Ovary (tissue), 9 donors: Measurements from ENCODE around the gene ZNF827. TPM values are rescaled to one million over a fixed set of nuclear protein-coding genes. Genes with fewer than 3 reads are reported as not detected.

Source experiments
- DNase-seq, 5 donors: peaks; one replicate each; pipeline ENCODE4 v3.0.0-alpha.2; 2019 to 2020
- H3K27ac ChIP-seq, 2 donors: fragments of 200-600 bp; one replicate each; pipeline versions ENCODE4 v1.5.1 to v1.8.0; 2019 to 2022
- H3K27me3 ChIP-seq: fragments of 200-600 bp; one replicate; pipeline ENCODE4 v1.8.0; 2022
- H3K36me3 ChIP-seq: fragments of 200-600 bp; sonication (generic); one replicate; pipeline ENCODE4 v1.5.1; 2019
- H3K4me1 ChIP-seq: one replicate; pipeline ENCODE4 v1.8.1; 2013; ENCODE audit warnings: mild to moderate bottlenecking, moderate library complexity; ENCODE audit not compliant: insufficient read depth
- H3K4me3 ChIP-seq: fragments of 200-600 bp; sonication (generic); one replicate; pipeline ENCODE4 v1.5.1; 2017
- H3K9me3 ChIP-seq, 2 donors: fragments of 200-600 bp in 1 of 2; sonication (generic) in 1 of 2; one replicate each; pipeline versions ENCODE4 v1.5.1 to v1.8.1; 2013 to 2019; ENCODE audit warnings: mild to moderate bottlenecking in 1 of 2, moderate library complexity in 1 of 2
- CTCF ChIP-seq, 3 donors: fragments of 450-650 bp in 2 of 3; fragments of 200-600 bp in 1 of 3; IDR thresholded peaks; one replicate each; pipeline versions ENCODE4 v1.5.1 to v1.8.0; 2016 to 2022; ENCODE audit warnings: antibody characterized with exemption in 3 of 3, mild to moderate bottlenecking in 1 of 3
- EP300 ChIP-seq: sonication (generic); formaldehyde crosslinking; IDR thresholded peaks from one replicate; pipeline ENCODE4 v1.6.1; 2017; ENCODE audit warnings: antibody characterized with exemption
- POLR2A ChIP-seq: fragments of 450-650 bp; IDR thresholded peaks from one replicate; pipeline ENCODE4 v1.6.1; 2017; ENCODE audit warnings: antibody characterized with exemption, mild to moderate bottlenecking, moderate library complexity
- WGBS, 3 donors: extraction: QIAGEN DNeasy Blood & Tissue Kit in 1 of 3; methylation state at CpG; one replicate each; pipeline versions ENCODE4 v1.1.5 to v1.1.7; 2013 to 2017; 5-methylcytosine and 5-hydroxymethylcytosine counted together
- intact Hi-C, 4 donors: fragments of 100-400 bp; cut with DNase I; formaldehyde crosslinking; loops; one replicate each; pipeline versions ENCODE4 v1.11.0 to v1.15.1; 2022 to 2023
- polyA plus RNA-seq, 2 donors: library from polyadenylated mRNA; stranded (reverse); fragments of 200-250 nt in 1 of 2; fragments of 350-450 nt in 1 of 2; fragmentation: Illumina TruSeq in 1 of 2; extraction: RNeasy Lipid Tissue Mini Kit (QIAGEN cat#74804) in 1 of 2; gene quantifications; one replicate each; pipeline ENCODE4 v1.2.3, GENCODE V29; 2013 to 2014
- total RNA-seq, 7 donors: library from RNA; depleted of rRNA in 2 of 7; stranded (reverse); fragments of >200 nt in 2 of 7; fragmentation: NEBNext Ultra II Directional in 3 of 7; extraction: Animal tissue kit (Norgen Biotek cat#: 25700) in 3 of 7; gene quantifications; one replicate each; pipeline versions ENCODE4 v1.1.0 to v1.2.4, GENCODE V29; 2016 to 2023
- donor health status: DM: no; HTN: no; CAD: no; lungs with moderate emphysema.
- donor health status: DM: no; HTN: no; CAD: no.
- donor health status: Bipolar disorder and iron deficiency.
- donor health status: DM: yes; HTN: yes; CAD: no.
- donor health status: DM: no; HTN: no; CAD: no.
- donor health status: DM: yes; HTN: yes; CAD: no.

ZNF827 gene
- total and polyA plus RNA-seq, 9 donors, result 7.8 to 36.0 (median 20.0) TPM

DNA sequence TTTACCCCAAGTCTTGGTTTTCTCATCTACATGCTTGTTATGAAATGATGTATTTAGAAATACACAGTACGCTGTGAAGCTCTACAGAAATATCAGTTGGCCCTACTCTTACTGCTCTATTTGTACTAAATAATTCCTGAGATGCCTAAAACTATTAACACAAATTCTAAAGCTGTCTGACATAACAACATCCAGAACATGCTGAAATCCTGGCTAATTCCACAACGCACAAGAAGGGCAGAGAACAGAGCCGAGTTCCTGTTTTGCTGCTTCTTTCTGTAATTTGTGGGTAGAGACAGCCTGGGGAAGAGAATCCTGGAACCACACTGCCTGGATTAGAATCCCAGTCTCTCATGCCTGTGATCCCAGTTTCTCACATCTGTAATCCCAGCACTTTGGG, 59.0 kb downstream of the ZNF827 start:
- TF ChIP-seq EP300 (no peak), CTCF (IDR thresholded peaks at IDR 0.05) (no peak), POLR2A (no peak)
- no peak for DNase-seq
- Histone ChIP-seq H3K4me3 (no peak overlapping the region), H3K27ac (no peak overlapping the region), H3K9me3 (no peaks in the 10 kb centered on the region), H3K36me3 (no peaks in the 10 kb centered on the region), H3K4me1 (peaks cover 19% of the 10 kb centered on the region), H3K27me3 (no peaks in the 10 kb centered on the region)
- WGBS, 3 donors, result 16 to 28% (median 18%) methylated on average over 3 of the region's 3 CpGs
- intact Hi-C loops, result no loop called here

DNA sequence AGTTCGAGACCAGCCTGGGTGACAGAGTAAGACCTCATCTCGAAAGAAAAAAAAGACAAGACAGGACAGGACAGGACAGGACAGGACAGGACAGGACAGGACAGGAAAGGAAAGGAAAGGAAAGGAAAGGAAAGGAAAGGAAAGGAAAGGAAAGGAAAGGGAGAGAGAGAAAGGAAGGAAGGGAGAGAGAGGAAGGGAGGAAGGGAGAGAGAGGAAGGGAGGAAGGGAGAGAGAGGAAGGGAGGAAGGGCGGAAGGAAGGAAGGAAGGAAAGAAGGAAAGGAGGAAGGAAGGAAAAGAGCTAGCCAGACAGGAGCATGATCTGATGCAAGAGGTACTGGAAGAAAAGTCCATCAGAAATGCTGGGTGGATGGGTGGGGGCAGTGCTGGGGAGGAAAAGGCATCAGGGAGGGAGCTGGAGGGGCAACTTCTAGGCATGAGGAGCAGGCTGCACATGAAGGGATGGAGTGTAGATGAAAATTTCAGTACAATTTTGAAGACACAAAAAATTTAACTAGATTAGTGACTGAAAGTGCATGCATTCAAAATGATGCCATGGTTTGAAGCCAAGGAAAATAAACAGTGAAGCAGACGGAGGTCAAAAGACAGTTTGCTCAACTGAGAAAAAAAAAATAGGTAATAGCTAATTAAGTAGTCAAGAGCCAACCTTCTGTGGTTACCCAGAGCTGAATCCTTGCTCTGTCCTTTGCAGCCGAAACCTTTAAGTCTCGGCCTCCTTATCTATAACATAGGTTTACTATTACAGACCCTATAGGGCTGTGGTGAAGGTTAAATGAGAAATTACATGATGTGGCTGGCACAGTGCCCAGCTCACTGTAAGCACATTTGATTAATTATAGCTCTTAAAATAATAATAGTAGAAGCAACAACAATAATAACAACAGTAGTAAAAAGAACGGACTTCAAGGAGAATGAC, 59.9 kb downstream of the ZNF827 start:
- TF ChIP-seq POLR2A, result no peak
- no peak for TF ChIP-seq CTCF (IDR thresholded peaks at IDR 0.05)
- TF ChIP-seq EP300, result no peak
- DNase-seq, result no peak
- no peaks in the 10 kb centered on the region for H3K36me3 ChIP-seq
- no peak overlapping the region for H3K27ac ChIP-seq
- peaks cover 19% of the 10 kb centered on the region for H3K4me1 ChIP-seq
- H3K4me3 ChIP-seq, result no peak overlapping the region
- no peaks in the 10 kb centered on the region for H3K9me3 ChIP-seq
- 63 to 71% (median 64%) methylated on average over 7 of the region's 7 CpGs for WGBS, 3 donors
- intact Hi-C loops, result no loop called here
- H3K27me3 ChIP-seq, result no peaks in the 10 kb centered on the region

DNA sequence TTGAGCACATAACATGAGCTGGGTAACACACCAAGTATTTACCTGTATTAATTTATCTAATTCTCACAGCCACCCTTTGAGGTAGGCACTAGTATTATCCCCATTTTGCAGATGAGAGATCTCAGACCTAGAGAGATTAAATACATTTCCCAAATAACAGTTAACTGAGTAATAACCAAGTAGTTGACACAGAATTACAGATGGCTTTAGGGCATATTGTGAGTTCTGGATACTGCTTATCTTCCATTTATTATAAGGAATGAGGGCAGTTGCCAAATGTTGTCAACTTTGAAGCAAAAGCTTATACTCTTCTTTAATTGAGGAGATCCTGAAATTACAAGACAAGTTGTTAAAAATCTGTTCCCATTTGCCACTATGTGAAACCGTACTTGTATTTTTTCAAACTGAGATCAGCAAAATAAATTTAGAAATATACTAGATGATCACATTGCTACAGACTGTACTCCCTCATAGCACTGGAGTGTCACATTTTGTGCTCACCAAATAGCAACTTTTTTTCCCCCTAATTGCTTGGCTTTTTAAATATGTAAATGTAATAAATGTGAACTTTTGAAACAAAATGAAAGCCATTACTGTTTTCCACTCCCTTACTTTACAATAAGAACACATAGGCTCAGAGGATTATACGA, 62.0 kb downstream of the ZNF827 start:
- H3K4me1 ChIP-seq, result peaks cover 15% of the 10 kb centered on the region
- no peak overlapping the region for H3K27ac ChIP-seq
- no peak for DNase-seq
- H3K36me3 ChIP-seq, result no peaks in the 10 kb centered on the region
- WGBS, 3 donors, result 87 to 98% (median 96%) methylated on average over 2 of the region's 2 CpGs
- H3K27me3 ChIP-seq, result no peaks in the 10 kb centered on the region
- intact Hi-C loops, result no loop called here
- no peaks in the 10 kb centered on the region for H3K9me3 ChIP-seq
- no peak for TF ChIP-seq EP300
- no peak overlapping the region for H3K4me3 ChIP-seq

DNA sequence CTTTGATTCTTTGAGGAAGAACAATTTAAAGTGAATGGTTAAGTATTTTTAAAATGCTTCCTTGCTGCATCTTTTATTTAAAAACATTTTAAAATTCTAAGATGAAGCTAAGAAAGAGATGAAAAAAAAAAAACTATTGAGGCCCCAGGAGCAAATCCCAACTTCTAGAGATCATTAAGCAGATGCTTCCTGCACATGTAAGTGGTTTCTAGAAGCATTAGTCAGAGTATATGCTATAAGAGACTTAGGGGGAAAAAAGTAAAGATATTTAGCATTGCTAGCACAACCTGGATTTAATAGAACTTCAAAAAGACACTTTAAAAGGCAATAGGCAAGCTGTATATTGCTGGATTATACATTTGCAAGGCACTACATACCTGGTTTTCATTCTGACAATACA, 64.7 kb downstream of the ZNF827 start:
- intact Hi-C loops, result no loop called here
- TF ChIP-seq CTCF (IDR thresholded peaks at IDR 0.05) (no peak), EP300 (no peak), POLR2A (no peak)

GRCh38 chr4:145871209-145871608, 67.4 kb downstream of the ZNF827 start:
- Histone ChIP-seq H3K27ac (no peak overlapping the region), H3K4me1 (no peaks in the 10 kb centered on the region), H3K36me3 (no peaks in the 10 kb centered on the region), H3K27me3 (no peaks in the 10 kb centered on the region), H3K9me3 (no peaks in the 10 kb centered on the region), H3K4me3 (no peak overlapping the region)
- no peak for TF ChIP-seq EP300
- TF ChIP-seq POLR2A, result no peak
- TF ChIP-seq CTCF (IDR thresholded peaks at IDR 0.05), result no peak
- no peak for DNase-seq
- intact Hi-C loops, result no loop called here

More for the DNA sequence above, 64.7 kb downstream of the ZNF827 start:
- Histone ChIP-seq H3K9me3 (no peaks in the 10 kb centered on the region), H3K27ac (no peak overlapping the region), H3K4me1 (peaks cover 3% of the 10 kb centered on the region), H3K4me3 (no peak overlapping the region), H3K36me3 (no peaks in the 10 kb centered on the region), H3K27me3 (no peaks in the 10 kb centered on the region)
- no peak for DNase-seq
